Activated B cell treated with CpG ODN at 0.5 μM for 24 hours (primary cell): ENCODE data around the gene ING3. TPM values are rescaled to one million over a fixed set of nuclear protein-coding genes. Genes with fewer than 3 reads are reported as not detected.

Experiments
- ATAC-seq: fragments of 200-7000 bp; cut with Tn5 transposase; one replicate; pipeline ENCODE4 v1.10.0; 2021; ENCODE audit warnings: low read depth, mild to moderate bottlenecking, moderate library complexity
- CTCF ChIA-PET: fragments of 350-600 bp; sonication (Branson Sonifier 250); formaldehyde crosslinking; loops from one replicate; lab custom pipeline; 2021; ENCODE audit warnings: antibody characterized with exemption; lab: Charles Lee
- POLR2A ChIA-PET: fragments of 350-600 bp; sonication (Branson Sonifier 250); formaldehyde crosslinking; loops from one replicate; lab custom pipeline; 2021; ENCODE audit warnings: antibody characterized with exemption; lab: Charles Lee
- DNase-seq: peaks from one replicate; pipeline ENCODE4 v3.0.0; 2022
- H3K27ac Mint-ChIP-seq: one replicate; pipeline ENCODE4 v1.8.0; 2020; ENCODE audit warnings: mixed read lengths
- H3K27me3 Mint-ChIP-seq: one replicate; pipeline ENCODE4 v1.8.0; 2021; ENCODE audit warnings: mixed read lengths
- H3K36me3 Mint-ChIP-seq: one replicate; pipeline ENCODE4 v1.8.0; 2021; ENCODE audit warnings: low read depth, mixed read lengths
- H3K4me1 Mint-ChIP-seq: one replicate; pipeline ENCODE4 v1.8.0; 2021; ENCODE audit warnings: mixed read lengths
- H3K4me3 Mint-ChIP-seq: one replicate; pipeline ENCODE4 v1.8.0; 2020; ENCODE audit warnings: mild to moderate bottlenecking, mixed read lengths
- H3K9me3 Mint-ChIP-seq: one replicate; pipeline ENCODE4 v1.8.0; 2020; ENCODE audit warnings: mixed read lengths
- intact Hi-C: fragments of 100-400 bp; cut with micrococcal nuclease; formaldehyde crosslinking; loops from one replicate; pipeline ENCODE4 v1.15.1; 2024
- total RNA-seq: library from RNA; stranded (reverse); gene quantifications from 2 replicates; pipeline ENCODE4 v1.2.3, GENCODE V29; 2022
- TF ChIP-seq, protein P1 (sequence below): fragments of 200-600 bp; IDR thresholded peaks from one replicate; pipeline ENCODE4 v1.8.0; 2022; ENCODE audit warnings: antibody characterized with exemption, mild to moderate bottlenecking

ING3 gene
- total RNA-seq, 1 donor from 2014 or later: 36.1 TPM

DNA sequence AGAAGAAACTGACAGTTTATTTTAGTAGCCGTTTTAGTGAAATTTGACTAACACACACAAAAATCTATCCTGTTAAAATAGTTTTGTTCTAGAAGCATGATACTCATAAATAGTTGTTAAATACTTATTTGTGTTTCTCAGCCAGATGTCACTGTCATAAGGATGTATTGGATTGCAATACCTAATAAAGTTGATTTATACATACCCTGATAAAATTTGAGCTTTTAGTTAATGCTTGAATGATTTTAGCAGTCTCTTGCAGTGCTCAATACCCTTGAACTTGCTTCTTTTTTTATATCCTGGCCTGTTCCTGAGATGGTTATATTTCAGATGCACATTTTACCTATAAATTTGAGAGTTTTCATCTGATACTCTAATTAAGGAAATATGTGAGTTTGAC lies 10.1 kb downstream of the ING3 start:
- Mint-ChIP-seq H3K36me3 (peaks cover 67% of the 10 kb centered on the region), H3K9me3 (no peaks in the 10 kb centered on the region), H3K27ac (no peak overlapping the region), H3K4me1 (peaks cover 13% of the 10 kb centered on the region), H3K4me3 (no peak overlapping the region), H3K27me3 (no peaks in the 10 kb centered on the region)
- POLR2A ChIA-PET: interaction anchor here (1.4 kb wide), 1 partner anchor 10 kb away, joined by 24 read pairs; the partner anchor contains the start of gene ING3
- TF ChIP-seq, protein P1, sequence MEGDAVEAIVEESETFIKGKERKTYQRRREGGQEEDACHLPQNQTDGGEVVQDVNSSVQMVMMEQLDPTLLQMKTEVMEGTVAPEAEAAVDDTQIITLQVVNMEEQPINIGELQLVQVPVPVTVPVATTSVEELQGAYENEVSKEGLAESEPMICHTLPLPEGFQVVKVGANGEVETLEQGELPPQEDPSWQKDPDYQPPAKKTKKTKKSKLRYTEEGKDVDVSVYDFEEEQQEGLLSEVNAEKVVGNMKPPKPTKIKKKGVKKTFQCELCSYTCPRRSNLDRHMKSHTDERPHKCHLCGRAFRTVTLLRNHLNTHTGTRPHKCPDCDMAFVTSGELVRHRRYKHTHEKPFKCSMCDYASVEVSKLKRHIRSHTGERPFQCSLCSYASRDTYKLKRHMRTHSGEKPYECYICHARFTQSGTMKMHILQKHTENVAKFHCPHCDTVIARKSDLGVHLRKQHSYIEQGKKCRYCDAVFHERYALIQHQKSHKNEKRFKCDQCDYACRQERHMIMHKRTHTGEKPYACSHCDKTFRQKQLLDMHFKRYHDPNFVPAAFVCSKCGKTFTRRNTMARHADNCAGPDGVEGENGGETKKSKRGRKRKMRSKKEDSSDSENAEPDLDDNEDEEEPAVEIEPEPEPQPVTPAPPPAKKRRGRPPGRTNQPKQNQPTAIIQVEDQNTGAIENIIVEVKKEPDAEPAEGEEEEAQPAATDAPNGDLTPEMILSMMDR: no peak
- intact Hi-C loops: no loop called here
- DNase-seq (no peak), ATAC-seq (no peak)
- CTCF ChIA-PET: no interaction called here

DNA sequence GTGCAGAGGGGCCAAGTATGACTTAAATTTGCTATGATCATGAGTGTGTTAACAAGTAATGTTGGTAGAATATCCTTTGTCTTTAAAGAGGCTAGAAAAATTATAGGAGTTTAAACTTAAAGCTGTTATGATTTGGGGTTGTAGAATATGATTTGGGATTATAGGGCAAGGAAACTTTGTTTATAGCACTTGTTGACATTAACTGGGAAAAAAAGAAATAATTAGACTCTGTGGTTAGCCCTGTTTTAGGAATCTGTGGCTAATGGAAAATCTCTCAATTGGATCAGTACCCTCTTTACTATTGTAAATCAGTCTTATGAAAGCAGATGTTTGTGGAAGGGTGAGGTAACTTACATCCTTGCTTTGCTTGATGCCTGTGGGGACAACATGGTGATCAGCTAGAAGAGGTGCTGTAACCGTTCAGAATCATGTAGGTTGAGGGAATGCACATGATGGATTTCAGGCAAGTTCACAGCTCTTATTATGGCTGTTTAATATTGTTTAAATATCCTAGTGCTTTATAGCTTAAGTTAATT lies 11.1 kb downstream of the ING3 start:
- TF ChIP-seq, protein P1: no peak
- ATAC-seq (no peak), DNase-seq (no peak)
- Mint-ChIP-seq H3K4me3 (no peak overlapping the region), H3K27me3 (no peaks in the 10 kb centered on the region), H3K27ac (no peak overlapping the region), H3K9me3 (no peaks in the 10 kb centered on the region), H3K36me3 (peaks cover 69% of the 10 kb centered on the region), H3K4me1 (peaks cover 10% of the 10 kb centered on the region)
- CTCF ChIA-PET: no interaction called here
- POLR2A ChIA-PET: interaction anchor here (0.7 kb wide), 1 partner anchor 11 kb away, joined by 3 read pairs; the partner anchor contains the start of gene ING3
- intact Hi-C loops: no loop called here

DNA sequence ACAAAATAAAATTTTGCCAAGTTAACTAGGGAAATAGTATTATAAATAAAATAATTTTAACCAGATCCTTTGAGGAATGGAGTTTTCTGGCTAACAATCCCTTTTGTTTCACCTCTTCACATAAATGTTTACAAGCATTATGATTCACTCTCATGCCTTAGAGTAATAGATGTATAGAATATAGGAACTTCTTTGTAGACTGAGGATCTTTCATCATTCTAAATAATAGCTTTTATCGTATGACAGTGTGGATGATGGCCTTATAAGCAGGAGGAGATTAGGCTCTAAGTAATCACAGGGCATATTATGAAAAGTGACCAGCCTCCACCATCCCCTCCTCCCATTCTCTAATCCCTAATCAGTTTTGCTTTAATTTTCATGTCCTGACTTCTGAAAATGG lies 13.5 kb downstream of the ING3 start:
- ChIA-PET POLR2A (no interaction called here), CTCF (no interaction called here)
- Mint-ChIP-seq H3K4me3 (no peak overlapping the region), H3K27ac (no peak overlapping the region), H3K9me3 (no peaks in the 10 kb centered on the region), H3K4me1 (peaks cover 10% of the 10 kb centered on the region), H3K36me3 (peaks cover 68% of the 10 kb centered on the region), H3K27me3 (no peaks in the 10 kb centered on the region)
- ATAC-seq (no peak), DNase-seq (no peak)
- intact Hi-C loops: no loop called here
- TF ChIP-seq, protein P1: no peak

DNA sequence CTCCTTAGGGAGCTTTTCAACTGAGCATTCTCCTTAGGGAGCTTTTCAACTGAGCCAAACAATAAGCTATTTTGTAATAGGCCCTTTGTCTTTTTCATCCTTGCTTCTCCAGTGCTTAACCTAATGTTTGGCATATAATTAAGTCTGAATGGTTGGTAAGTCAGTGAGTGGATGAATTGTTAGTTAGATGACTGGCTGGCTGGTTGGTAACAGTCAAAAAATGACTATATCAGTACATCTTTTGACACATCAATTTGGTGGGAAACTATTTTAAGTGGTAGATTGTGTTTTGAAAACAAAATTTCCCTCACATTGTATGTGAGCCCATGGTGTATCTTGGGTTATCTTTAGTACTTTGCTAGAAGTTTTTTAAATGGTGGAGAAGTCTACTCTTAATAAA lies 16.4 kb downstream of the ING3 start:
- TF ChIP-seq, protein P1: no peak
- Mint-ChIP-seq H3K4me3 (no peak overlapping the region), H3K36me3 (peaks cover 66% of the 10 kb centered on the region), H3K9me3 (no peaks in the 10 kb centered on the region), H3K4me1 (peaks cover 2% of the 10 kb centered on the region), H3K27ac (no peak overlapping the region), H3K27me3 (no peaks in the 10 kb centered on the region)
- DNase-seq: no peak
- intact Hi-C loops: no loop called here
- POLR2A ChIA-PET: no interaction called here
- CTCF ChIA-PET: no interaction called here
- ATAC-seq: no peak

DNA sequence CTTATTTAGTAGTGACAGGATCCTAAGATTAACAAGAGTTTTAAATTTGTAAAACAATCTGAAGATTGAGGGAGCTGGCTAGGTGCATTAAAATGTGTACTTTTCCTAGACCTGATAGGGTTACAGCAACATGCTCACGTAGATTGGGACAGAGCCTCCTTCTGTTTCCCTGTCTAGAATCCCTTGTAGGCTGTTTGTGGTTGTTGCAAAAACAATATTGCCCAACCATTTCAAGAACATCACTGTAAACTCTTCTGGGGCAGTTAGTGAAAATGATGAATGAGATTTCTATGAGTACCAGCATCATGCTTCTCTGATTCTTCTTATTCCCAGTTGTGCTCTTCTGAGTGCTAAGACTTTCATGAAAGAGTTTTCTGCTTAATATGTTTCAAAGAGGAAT lies 23.3 kb downstream of the ING3 start:
- Mint-ChIP-seq H3K4me3 (no peak overlapping the region), H3K4me1 (no peaks in the 10 kb centered on the region), H3K27ac (no peak overlapping the region), H3K36me3 (peaks cover 65% of the 10 kb centered on the region), H3K9me3 (no peaks in the 10 kb centered on the region), H3K27me3 (no peaks in the 10 kb centered on the region)
- intact Hi-C loops: no loop called here
- TF ChIP-seq, protein P1: no peak
- CTCF ChIA-PET: no interaction called here
- POLR2A ChIA-PET: interaction anchor here (0.7 kb wide), 1 partner anchor 23 kb away, joined by 4 read pairs; the partner anchor contains the start of gene ING3
- DNase-seq: no peak
- ATAC-seq: no peak
